ENCODE results near the gene KNDC1.

Gene KNDC1

DNA sequence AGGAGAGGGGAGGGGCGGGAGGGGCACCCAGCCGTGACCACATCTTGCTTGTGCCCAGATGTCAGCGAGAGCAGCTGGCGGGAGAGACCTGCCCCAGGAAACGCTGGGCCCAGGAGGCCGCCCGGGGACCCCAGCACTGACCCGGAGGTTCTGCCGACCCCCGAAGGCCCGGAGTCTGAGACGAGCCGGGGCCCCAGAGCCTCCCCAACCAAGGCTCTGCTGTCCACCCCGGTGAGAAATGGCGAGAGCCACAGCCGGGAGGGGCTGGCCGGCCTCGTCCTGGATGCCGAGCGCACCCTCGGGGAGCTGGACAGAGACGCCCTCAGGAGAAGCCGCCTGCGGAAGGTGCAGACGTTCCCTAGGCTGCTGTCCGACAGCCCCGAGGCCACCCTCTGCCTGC lies 25.9 kb downstream of the KNDC1 start:
- DNase-seq (ENCODE audit: extremely low read depth, low read depth) = no peak
- TF ChIP-seq CTCF (IDR thresholded peaks at IDR 0.05; ENCODE audit: low read depth, low read length, missing control alignments) = no peak
- H3K4me3 ChIP-seq (replicated peaks; ENCODE audit: low read depth, low read length) = no peak overlapping the region

GRCh38 chr10:133186416-133187090 lies 26.5 kb downstream of the KNDC1 start:
- DNase-seq (ENCODE audit: extremely low read depth, low read depth) = no peak
- H3K4me3 ChIP-seq (replicated peaks; ENCODE audit: low read depth, low read length) = no peak overlapping the region
- no peak for TF ChIP-seq CTCF (IDR thresholded peaks at IDR 0.05; ENCODE audit: low read depth, low read length, missing control alignments)

DNA sequence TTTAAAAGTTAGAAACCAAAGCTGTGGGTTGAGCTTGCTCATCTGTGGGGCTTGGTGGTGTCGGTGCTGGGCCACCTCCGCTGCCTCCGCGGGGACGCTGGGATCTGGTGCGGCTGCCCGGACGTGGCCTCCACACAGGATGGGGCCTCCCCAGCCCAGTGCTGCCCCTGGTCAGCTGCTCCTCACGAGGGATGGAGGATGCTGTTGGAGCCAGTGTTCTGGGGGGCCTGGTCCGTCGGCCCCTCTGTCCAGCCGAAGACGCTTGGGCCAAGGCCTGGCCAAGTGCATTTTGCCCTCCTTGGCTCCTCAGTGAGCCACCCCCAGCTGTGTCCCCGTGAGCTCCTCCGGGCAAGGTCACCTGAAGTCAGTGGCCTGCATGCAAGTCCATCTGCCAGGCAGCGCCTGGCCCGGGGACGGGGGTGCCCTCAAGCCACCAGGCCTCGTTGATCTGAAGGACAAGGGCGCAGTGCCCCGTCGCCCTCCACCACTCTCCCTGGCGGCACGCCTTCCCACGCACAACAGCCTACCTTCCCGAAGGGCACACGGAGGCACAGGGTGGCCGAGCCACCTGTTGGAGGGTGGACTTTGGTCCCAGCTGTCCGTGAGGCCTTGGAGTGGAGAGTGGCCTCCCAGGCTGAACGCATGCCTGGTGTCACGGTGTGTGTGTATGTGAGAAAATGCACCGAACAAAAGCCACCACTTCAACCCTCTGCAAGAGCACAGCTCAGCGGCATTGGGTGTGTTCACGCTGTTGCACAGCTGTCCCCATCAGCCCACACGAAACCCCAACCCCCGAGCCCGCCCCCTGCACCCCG lies 27.3 kb downstream of the KNDC1 start:
- H3K4me3 ChIP-seq (replicated peaks; ENCODE audit: low read depth, low read length) = no peak overlapping the region
- DNase-seq (ENCODE audit: extremely low read depth, low read depth) = no peak
- no peak for TF ChIP-seq CTCF (IDR thresholded peaks at IDR 0.05; ENCODE audit: low read depth, low read length, missing control alignments)

DNA sequence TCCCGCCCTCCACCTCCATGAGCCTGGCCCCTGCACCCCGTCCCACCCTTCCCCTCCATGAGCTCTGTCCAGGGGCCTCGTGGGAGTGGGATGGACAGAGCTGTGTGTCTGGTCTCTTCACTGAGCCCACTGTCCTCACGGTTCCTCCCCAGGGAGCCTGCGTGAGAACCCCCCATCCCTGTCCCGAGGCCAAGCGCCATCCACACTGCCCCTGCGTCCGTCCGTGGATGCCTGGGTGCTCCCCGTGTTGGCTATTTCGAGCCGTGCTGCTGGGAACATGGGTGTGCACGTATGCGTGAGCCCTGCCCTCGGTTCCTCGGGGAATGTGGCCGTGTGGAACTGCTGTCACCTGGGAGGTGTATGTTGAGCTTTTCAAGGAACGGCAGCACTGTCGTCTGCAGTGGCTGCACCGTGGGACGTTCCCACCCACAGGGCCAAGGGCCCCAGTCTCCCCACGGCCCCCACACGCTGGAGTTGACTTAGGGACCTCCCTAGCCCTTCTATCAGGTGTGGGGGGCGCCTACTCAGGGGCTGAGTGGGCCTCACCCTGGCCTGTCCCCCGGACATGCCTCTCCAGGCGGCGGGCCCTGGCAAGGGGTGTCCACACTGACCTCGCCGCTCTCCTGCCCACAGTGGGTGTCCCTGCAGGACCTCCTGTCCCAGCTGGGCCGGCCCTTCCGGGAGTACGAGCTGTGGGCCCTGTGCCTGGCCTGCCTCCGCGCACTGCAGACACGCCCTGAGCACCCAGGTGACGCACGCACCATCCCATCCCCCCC lies 28.1 kb downstream of the KNDC1 start:
- TF ChIP-seq CTCF (IDR thresholded peaks at IDR 0.05; ENCODE audit: low read depth, low read length, missing control alignments) = no peak
- DNase-seq (ENCODE audit: extremely low read depth, low read depth) = no peak
- H3K4me3 ChIP-seq (replicated peaks; ENCODE audit: low read depth, low read length) = no peak overlapping the region

DNA sequence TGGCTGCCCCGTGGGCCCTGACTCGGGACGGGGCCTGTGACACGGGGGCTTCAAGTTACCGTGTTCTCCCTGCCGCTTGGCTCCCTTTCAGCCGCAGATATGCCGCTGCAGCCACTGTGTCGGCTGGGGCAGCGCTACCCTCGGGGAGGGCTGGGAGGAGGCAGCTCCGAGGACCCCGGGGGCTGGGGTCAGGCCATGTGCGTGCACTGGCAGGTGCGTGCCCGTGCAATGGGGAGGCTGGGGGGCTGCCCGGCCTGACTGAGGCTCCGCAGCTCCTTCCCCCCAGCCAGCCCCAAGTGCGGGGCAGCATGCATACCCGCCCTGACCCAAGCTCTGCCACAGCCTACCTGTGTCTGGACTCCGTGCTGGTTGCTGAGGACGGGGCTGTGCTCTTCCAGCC lies 29.2 kb downstream of the KNDC1 start:
- DNase-seq (ENCODE audit: extremely low read depth, low read depth) = no peak
- no peak for TF ChIP-seq CTCF (IDR thresholded peaks at IDR 0.05; ENCODE audit: low read depth, low read length, missing control alignments)
- no peak overlapping the region for H3K4me3 ChIP-seq (replicated peaks; ENCODE audit: low read depth, low read length)

DNA sequence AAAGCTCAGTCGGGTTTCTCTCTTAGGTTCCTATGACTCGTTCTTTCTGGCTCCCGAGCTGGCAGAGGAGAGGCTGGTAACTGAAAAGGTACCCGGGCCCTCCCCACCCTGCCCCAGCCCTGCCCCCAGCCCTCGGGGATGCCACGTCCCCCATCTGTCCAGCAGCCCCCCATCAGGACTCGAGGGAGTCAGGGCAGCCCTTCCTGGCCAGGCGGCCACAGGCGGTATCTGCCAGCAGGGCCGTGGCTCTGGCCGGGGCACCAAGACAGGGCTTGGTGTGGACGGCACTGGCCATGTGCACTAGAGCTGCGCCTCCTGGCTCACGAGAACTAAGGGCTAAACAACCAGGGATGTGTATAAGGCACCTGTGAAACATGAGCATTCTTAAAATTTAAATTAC lies 29.7 kb downstream of the KNDC1 start:
- TF ChIP-seq CTCF (IDR thresholded peaks at IDR 0.05; ENCODE audit: low read depth, low read length, missing control alignments) = no peak
- no peak for DNase-seq (ENCODE audit: extremely low read depth, low read depth)
- no peak overlapping the region for H3K4me3 ChIP-seq (replicated peaks; ENCODE audit: low read depth, low read length)
